ENCODE results near the gene PHF23. TPM values are rescaled to one million over a fixed set of nuclear protein-coding genes. Genes with fewer than 3 reads are reported as not detected.

PHF23 gene
- total RNA-seq, 1 donor = 40.3 TPM

GRCh38 chr17:7241783-7242716 is 2.8 kb upstream of the PHF23 start, which contains the start of gene GABARAP:
Gene GABARAP, minus strand, starts transcription at chr17:7242449. Its CDS starts 119 bp downstream, at chr17:7242330.
- no peak for TF ChIP-seq CTCF (IDR thresholded peaks at IDR 0.05; ENCODE audit: insufficient read depth, low read length)
- H3K4me3 ChIP-seq (ENCODE audit: low read depth, low read length) = peak within 1 kb of the TSS; percentile 99
- peak; percentile 96 for DNase-seq (ENCODE audit: low read depth)

DNA sequence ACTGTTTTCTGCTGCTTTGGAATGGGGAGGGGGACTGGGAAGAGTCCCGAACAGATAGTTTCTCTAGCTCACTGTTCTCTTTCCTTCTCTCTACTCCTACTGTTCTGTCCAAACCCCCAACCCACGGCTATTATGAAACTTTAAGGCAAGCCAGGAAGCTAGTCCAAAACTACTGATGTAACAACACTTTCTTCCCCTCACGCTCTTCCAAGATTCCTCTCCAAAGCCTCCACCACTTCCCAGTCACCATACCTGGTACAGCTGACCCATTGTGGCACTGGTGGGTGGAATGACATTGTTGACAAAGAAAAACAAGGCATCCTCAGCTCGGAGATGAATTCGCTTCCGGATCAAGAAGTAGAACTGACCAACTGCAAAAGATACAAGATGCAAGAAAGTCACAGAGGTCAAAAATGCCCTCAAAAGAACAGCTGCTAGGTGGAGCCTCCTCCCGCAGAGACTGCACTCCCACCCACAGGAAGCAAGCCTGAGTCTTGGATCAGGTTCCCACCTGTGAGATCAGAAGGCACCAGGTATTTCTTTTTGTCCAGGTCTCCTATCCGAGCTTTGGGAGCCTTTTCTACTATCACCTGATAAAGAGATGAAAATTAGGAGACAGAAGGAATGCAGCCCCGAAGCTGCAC is 2.0 kb upstream of the PHF23 start:
- peak; percentile 52 for DNase-seq (ENCODE audit: low read depth)
- TF ChIP-seq CTCF (IDR thresholded peaks at IDR 0.05; ENCODE audit: insufficient read depth, low read length) = no peak
- peak overlapping the region; percentile 99 for H3K4me3 ChIP-seq (ENCODE audit: low read depth, low read length)

DNA sequence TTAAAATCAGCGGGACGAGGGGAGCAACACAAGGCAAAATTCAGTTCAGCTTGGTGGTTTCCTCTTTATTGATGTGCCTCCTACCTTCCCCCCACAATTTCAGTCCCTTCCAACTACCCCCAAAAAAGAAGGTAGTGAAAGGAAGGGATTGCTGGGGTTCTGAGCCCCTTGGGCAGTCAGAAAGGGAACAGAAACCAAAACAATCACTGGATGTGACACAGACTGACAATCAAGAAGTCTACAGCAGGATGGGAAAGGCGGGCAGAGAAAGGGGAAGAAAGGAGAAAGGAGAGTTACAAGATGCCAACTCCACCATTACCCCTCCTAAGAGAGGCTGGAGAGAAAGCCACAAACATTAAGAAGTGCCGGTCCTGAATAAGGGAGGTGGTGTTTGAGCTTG is 1.1 kb upstream of the PHF23 start:
- peak overlapping the region; percentile 99 for H3K4me3 ChIP-seq (ENCODE audit: low read depth, low read length)
- TF ChIP-seq CTCF (IDR thresholded peaks at IDR 0.05; ENCODE audit: insufficient read depth, low read length) = no peak
- no peak for DNase-seq (ENCODE audit: low read depth)

DNA sequence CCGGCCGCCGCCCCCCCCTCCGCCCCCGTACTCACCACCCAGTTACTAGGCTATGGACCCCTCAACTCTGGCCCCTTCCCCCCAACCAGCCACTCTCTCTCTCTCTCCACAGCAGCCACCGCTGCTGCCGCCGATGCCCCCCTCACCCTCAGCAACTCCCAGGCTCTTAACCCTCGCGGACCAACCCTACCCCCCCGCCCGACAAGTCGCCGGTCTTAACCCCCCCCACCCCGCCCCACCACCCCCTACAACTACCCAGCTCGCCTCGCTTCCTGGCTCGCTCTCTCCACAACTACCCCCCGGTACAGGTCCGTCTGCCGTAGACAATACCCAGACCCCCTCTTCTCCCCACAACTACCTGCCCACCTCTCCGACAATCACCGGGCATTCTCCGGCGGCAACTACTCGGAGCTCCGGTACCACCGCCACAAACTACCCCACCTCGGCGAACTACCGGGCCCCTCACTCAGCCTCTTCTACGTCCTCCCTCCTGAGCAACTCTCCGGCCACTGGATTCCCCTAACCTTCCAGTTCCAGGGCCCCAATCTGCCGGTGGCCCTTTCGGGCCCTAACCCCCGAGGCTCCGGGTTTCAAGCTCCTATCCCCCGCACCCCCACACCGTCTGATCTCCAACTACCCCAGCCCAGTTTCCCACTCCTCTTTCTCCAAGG is 702 bp downstream of the PHF23 start:
- TF ChIP-seq CTCF (IDR thresholded peaks at IDR 0.05; ENCODE audit: insufficient read depth, low read length) = no peak
- peak overlapping the region; percentile 89 for H3K4me3 ChIP-seq (ENCODE audit: low read depth, low read length)
- no peak for DNase-seq (ENCODE audit: low read depth)

- peak overlapping the region; percentile 89 for H3K4me3 ChIP-seq (ENCODE audit: low read depth, low read length)
- DNase-seq (ENCODE audit: low read depth) = peak; percentile 54
- no peak for TF ChIP-seq CTCF (IDR thresholded peaks at IDR 0.05; ENCODE audit: insufficient read depth, low read length)
Observed at GRCh38 chr17:7237761-7238419, 1.4 kb downstream of the PHF23 start.

GRCh38 chr17:7237266-7237760 is 1.9 kb downstream of the PHF23 start:
- no peak for DNase-seq (ENCODE audit: low read depth)
- TF ChIP-seq CTCF (IDR thresholded peaks at IDR 0.05; ENCODE audit: insufficient read depth, low read length) = no peak
- peak overlapping the region; percentile 89 for H3K4me3 ChIP-seq (ENCODE audit: low read depth, low read length)
